ENCODE measurements around the gene PTOV1.

GRCh38 chr19:49837009-49837310, 14.0 kb upstream of the PTOV1 start:
- TF ChIP-seq CTCF (IDR thresholded peaks at IDR 0.05) (no peak), POLR2AphosphoS5 (IDR thresholded peaks at IDR 0.05) (no peak)
